ENCODE results near the gene CDC73. TPM values are rescaled to one million over a fixed set of nuclear protein-coding genes. Genes with fewer than 3 reads are reported as not detected.
A peak's percentile ranks its signal among the peaks of the same experiment; 100 is the strongest.

CDC73 gene
- total RNA-seq, 1 experiment from 2014 or later: 63.2 TPM

- no peak for TF ChIP-seq POLR2A (IDR thresholded peaks at IDR 0.05; ENCODE audit: borderline replicate concordance, extremely low read depth, insufficient read depth, insufficient read length)
Observed at GRCh38 chr1:193113258-193113991, 8.4 kb upstream of the CDC73 start (continued).

- intact Hi-C loops (cut with micrococcal nuclease): no loop called here
- TF ChIP-seq SRF (IDR thresholded peaks at IDR 0.05; ENCODE audit: low read depth) (no peak), REST (IDR thresholded peaks at IDR 0.05; ENCODE audit: low read depth) (no peak), SP1 (IDR thresholded peaks at IDR 0.05; ENCODE audit: low read depth) (no peak), EZH2phosphoT487 (IDR thresholded peaks at IDR 0.05; ENCODE audit: borderline replicate concordance) (no peak), RAD21 (IDR thresholded peaks at IDR 0.05; ENCODE audit: low read depth) (no peak), EGR1 (IDR thresholded peaks at IDR 0.05; ENCODE audit: low read depth) (no peak), ZFX (IDR thresholded peaks at IDR 0.05) (no peak), ZBTB33 (IDR thresholded peaks at IDR 0.05; ENCODE audit: extremely low read depth, insufficient replicate concordance, low read length) (no peak), CBX3 (IDR thresholded peaks at IDR 0.05; ENCODE audit: low read depth) (no peak), EZH2 (IDR thresholded peaks at IDR 0.05) (no peak), CEBPB (IDR thresholded peaks at IDR 0.05; ENCODE audit: low read depth) (no peak), CTCF (IDR thresholded peaks at IDR 0.05 in 2 of 3, conservative IDR thresholded peaks at IDR 0.05 in 1 of 3; ENCODE audit: borderline replicate concordance in 1 of 3, insufficient read depth in 1 of 3, low read depth in 2 of 3, low read length in 2 of 3) (no peak), POLR2AphosphoS5 (IDR thresholded peaks at IDR 0.05; ENCODE audit: low read depth, low read length) (no peak), ATF3 (IDR thresholded peaks at IDR 0.05) (no peak), YY1 (IDR thresholded peaks at IDR 0.05; ENCODE audit: extremely low read depth, insufficient replicate concordance, low read depth, low read length) (no peak), ELF1 (IDR thresholded peaks at IDR 0.05; ENCODE audit: borderline replicate concordance, low read depth) (no peak), ZNF274 (IDR thresholded peaks at IDR 0.05; ENCODE audit: low read depth, low read length) (no peak), SIN3A (IDR thresholded peaks at IDR 0.05; ENCODE audit: low read depth) (no peak)
Observed at GRCh38 chr1:193113992-193114332, 7.9 kb upstream of the CDC73 start.

More at GRCh38 chr1:193113992-193114332, 7.9 kb upstream of the CDC73 start:
- RAD21 ChIA-PET (ENCODE audit: low non-redundant PET in 1 of 2, low total read pairs in 2 of 2, uncharacterized antibody in 2 of 2, unreplicated experiment in 2 of 2): no interaction called here
- Histone ChIP-seq H3K79me2 (ENCODE audit: insufficient read depth, low read length) (no peaks in the 10 kb centered on the region), H2AFZ (ENCODE audit: low read depth, low read length, poor library complexity, severe bottlenecking) (peak overlapping the region; percentile 81), H3K9me3 (ENCODE audit: control insufficient read depth in 1 of 2, insufficient read depth in 1 of 2, low read depth in 1 of 2, low read length in 2 of 2) (no peaks in the 10 kb centered on the region), H3K4me1 (ENCODE audit: control insufficient read depth in 1 of 2, insufficient read depth in 2 of 2, low read length in 2 of 2) (peaks cover 23 to 30% of the 10 kb centered on the region in 2 experiments), H3K9ac (ENCODE audit: low read length) (no peak overlapping the region), H3K27ac (ENCODE audit: low read depth, low read length) (no peak overlapping the region), H3K4me2 (ENCODE audit: low read length) (no peak overlapping the region), H3K9me2 (ENCODE audit: insufficient read depth) (no peaks in the 10 kb centered on the region), H3K4me3 (replicated peaks in 1 of 2; ENCODE audit: low read depth in 1 of 2, low read length in 2 of 2) (no peak overlapping the region), H3K27me3 (ENCODE audit: insufficient read depth, low read length) (no peaks in the 10 kb centered on the region), H4K20me1 (ENCODE audit: insufficient read depth) (no peaks in the 10 kb centered on the region), H3K36me3 (ENCODE audit: control insufficient read depth in 1 of 2, insufficient read depth in 2 of 2, low read length in 2 of 2) (no peaks in the 10 kb centered on the region)
- no peak for DNase-seq (ENCODE audit: low read depth, low spot score)
- POLR2A ChIA-PET: interaction anchor here (1.7 kb wide), 1 partner anchor 9 kb away, joined by 16 read pairs; the partner anchor contains the start of gene GLRX2
- no peak for ATAC-seq
- no TSS peak for BruUV-seq (replicated peaks)
- CTCF ChIA-PET: interaction anchor here (1.0 kb wide), 1 partner anchor 9 kb away, joined by 3 read pairs; the partner anchor contains the start of gene GLRX2

Measured in HCT116 (cell line).